HCT116 (cell line): Measurements from ENCODE around the gene BIK.

Source experiments
- EZH2 ChIP-seq: fragments of 200-600 bp; sonication (generic); IDR thresholded peaks from 2 replicates; pipeline ENCODE4 v1.6.1; 2017; ENCODE audit warnings: antibody characterized with exemption, mixed run types
- RAD21 ChIP-seq: IDR thresholded peaks from 2 replicates; pipeline ENCODE4 v1.6.1; 2012; ENCODE audit warnings: low read depth, mild to moderate bottlenecking
- TF ChIP-seq, protein P1 (sequence below), 3 experiments: fragments of 200-600 bp in 1 of 3; sonication (generic) in 1 of 3; IDR thresholded peaks in 2 of 3; conservative IDR thresholded peaks in 1 of 3; 2 replicates each; pipeline ENCODE4 v1.5.1; 2012 to 2017; ENCODE audit warnings: low read depth in 2 of 3, low read length in 2 of 3, antibody characterized with exemption in 1 of 3, borderline replicate concordance in 1 of 3, control low read depth in 1 of 3, mild to moderate bottlenecking in 1 of 3, mixed read lengths in 1 of 3, mixed run types in 1 of 3, moderate library complexity in 1 of 3; ENCODE audit not compliant: insufficient read depth in 1 of 3

DNA sequence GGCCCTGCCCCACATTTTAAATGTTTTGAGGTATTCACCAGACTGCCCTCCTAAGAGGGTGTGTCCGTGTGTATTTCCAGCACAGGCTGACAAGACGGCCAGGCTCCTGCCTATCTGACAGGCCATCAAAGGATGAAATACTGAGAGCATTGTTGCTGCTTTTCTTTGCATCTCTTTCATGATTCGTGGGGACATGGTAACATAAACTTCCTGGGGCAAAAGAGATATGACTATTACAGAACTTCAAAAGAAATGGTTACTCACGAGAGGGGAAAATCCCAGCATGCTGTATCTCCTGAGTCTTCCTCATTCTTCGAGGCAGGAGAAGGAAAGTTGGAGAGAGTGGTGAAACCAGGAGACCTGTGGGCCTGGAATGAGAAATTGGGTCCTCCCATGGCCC lies 10.3 kb upstream of the BIK start:
- TF ChIP-seq, protein P1, sequence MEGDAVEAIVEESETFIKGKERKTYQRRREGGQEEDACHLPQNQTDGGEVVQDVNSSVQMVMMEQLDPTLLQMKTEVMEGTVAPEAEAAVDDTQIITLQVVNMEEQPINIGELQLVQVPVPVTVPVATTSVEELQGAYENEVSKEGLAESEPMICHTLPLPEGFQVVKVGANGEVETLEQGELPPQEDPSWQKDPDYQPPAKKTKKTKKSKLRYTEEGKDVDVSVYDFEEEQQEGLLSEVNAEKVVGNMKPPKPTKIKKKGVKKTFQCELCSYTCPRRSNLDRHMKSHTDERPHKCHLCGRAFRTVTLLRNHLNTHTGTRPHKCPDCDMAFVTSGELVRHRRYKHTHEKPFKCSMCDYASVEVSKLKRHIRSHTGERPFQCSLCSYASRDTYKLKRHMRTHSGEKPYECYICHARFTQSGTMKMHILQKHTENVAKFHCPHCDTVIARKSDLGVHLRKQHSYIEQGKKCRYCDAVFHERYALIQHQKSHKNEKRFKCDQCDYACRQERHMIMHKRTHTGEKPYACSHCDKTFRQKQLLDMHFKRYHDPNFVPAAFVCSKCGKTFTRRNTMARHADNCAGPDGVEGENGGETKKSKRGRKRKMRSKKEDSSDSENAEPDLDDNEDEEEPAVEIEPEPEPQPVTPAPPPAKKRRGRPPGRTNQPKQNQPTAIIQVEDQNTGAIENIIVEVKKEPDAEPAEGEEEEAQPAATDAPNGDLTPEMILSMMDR (IDR thresholded peaks at IDR 0.05 in 2 of 3, conservative IDR thresholded peaks at IDR 0.05 in 1 of 3; ENCODE audit: borderline replicate concordance in 1 of 3, insufficient read depth in 1 of 3, low read depth in 2 of 3, low read length in 2 of 3), result no peak
- TF ChIP-seq EZH2, result no peak
- no peak for TF ChIP-seq RAD21
